Limb (tissue), 2 donors: ENCODE results near the gene RNASE9.
A peak's percentile ranks its signal among the peaks of the same experiment; 100 is the strongest.
"Not testable (repeated sequence)": the region's sequence is repeated elsewhere in the genome, so short reads cannot be mapped to it uniquely, and the experiment has no call there.

Source experiments
- DNase-seq, 2 donors: peaks; one replicate each; pipeline ENCODE4 v3.0.0-alpha.2; 2016; ENCODE audit errors: extremely low spot score in 2 of 2

RNASE9 gene

GRCh38 chr14:20578325-20578724 is 17.5 kb upstream of the RNASE9 start:
- no peak for DNase-seq

GRCh38 chr14:20572382-20572990 is 11.6 kb upstream of the RNASE9 start:
- DNase-seq: not testable (repeated sequence)

- not testable (repeated sequence) for DNase-seq
Observed at GRCh38 chr14:20570720-20571119, 9.9 kb upstream of the RNASE9 start.

GRCh38 chr14:20569865-20570264 is 9.0 kb upstream of the RNASE9 start:
- not testable (repeated sequence) for DNase-seq

- no peak for DNase-seq
Observed at GRCh38 chr14:20569066-20569465, 8.2 kb upstream of the RNASE9 start.

- DNase-seq: no peak
Observed at GRCh38 chr14:20568393-20568792, 7.5 kb upstream of the RNASE9 start.

GRCh38 chr14:20567199-20567598 is 6.4 kb upstream of the RNASE9 start:
- not testable (repeated sequence) for DNase-seq

- no peak for DNase-seq
Observed at GRCh38 chr14:20564501-20564997, 3.7 kb upstream of the RNASE9 start.

GRCh38 chr14:20563971-20564370 is 3.1 kb upstream of the RNASE9 start:
- no peak for DNase-seq

GRCh38 chr14:20559461-20559904 is 1.4 kb downstream of the RNASE9 start:
- DNase-seq: no peak

- DNase-seq: no peak
Observed at GRCh38 chr14:20557212-20557542, 3.7 kb downstream of the RNASE9 start.

GRCh38 chr14:20556500-20557211 is 4.2 kb downstream of the RNASE9 start:
- no peak for DNase-seq

GRCh38 chr14:20555845-20556244 is 5.0 kb downstream of the RNASE9 start:
- DNase-seq: no peak

GRCh38 chr14:20553024-20553423 is 7.8 kb downstream of the RNASE9 start:
- DNase-seq: no peak

- DNase-seq: no peak
Observed at GRCh38 chr14:20551606-20552005, 9.2 kb downstream of the RNASE9 start.

- DNase-seq: no peak
Observed at GRCh38 chr14:20550926-20551325, 9.9 kb downstream of the RNASE9 start.

- no peak for DNase-seq
Observed at GRCh38 chr14:20548414-20549158, 12.3 kb downstream of the RNASE9 start.

- DNase-seq: no peak
Observed at GRCh38 chr14:20546877-20547276, 14.0 kb downstream of the RNASE9 start.

GRCh38 chr14:20539906-20540305 is 20.9 kb downstream of the RNASE9 start:
- no peak for DNase-seq

GRCh38 chr14:20530771-20531571 is 29.9 kb downstream of the RNASE9 start:
- peak; percentile 31 to 71 for DNase-seq

- DNase-seq: no peak
Observed at GRCh38 chr14:20529806-20530205, 31.0 kb downstream of the RNASE9 start.

GRCh38 chr14:20524027-20524426 is 36.8 kb downstream of the RNASE9 start:
- no peak for DNase-seq
